Measurements from ENCODE around the gene SLC9A9.

DNA sequence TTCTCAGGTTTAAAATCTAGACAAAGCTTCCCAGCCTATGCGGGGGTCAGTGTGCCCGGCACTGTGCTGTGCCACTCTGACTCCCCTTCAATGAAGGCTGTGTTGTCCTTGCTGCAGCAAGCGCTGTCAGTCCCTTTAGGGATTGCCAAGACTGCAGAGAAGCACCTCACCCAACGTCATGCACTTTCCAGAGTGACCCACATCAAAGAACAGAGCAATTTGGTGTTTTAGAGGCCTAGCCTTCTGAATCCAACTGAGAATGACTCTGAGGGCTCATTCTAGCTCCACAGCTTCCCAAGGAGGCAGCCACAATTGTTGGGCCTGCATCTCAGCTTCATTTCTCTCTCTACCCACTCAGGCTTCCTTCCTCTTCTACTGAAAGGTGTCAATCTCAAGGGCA is 26.4 kb downstream of the SLC9A9 start:
- TF ChIP-seq, protein P1, sequence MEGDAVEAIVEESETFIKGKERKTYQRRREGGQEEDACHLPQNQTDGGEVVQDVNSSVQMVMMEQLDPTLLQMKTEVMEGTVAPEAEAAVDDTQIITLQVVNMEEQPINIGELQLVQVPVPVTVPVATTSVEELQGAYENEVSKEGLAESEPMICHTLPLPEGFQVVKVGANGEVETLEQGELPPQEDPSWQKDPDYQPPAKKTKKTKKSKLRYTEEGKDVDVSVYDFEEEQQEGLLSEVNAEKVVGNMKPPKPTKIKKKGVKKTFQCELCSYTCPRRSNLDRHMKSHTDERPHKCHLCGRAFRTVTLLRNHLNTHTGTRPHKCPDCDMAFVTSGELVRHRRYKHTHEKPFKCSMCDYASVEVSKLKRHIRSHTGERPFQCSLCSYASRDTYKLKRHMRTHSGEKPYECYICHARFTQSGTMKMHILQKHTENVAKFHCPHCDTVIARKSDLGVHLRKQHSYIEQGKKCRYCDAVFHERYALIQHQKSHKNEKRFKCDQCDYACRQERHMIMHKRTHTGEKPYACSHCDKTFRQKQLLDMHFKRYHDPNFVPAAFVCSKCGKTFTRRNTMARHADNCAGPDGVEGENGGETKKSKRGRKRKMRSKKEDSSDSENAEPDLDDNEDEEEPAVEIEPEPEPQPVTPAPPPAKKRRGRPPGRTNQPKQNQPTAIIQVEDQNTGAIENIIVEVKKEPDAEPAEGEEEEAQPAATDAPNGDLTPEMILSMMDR (IDR thresholded peaks at IDR 0.05 in 4 of 5, conservative IDR thresholded peaks at IDR 0.05 in 1 of 5), result no peak
- no peak for TF ChIP-seq POLR2A (IDR thresholded peaks at IDR 0.05)
